Kidney epithelial cell (primary cell): ENCODE measurements around the gene KIF5A. TPM values are rescaled to one million over a fixed set of nuclear protein-coding genes. Genes with fewer than 3 reads are reported as not detected.

ENCODE experiments used
- DNase-seq: peaks from one replicate; pipeline ENCODE4 v3.0.0-alpha.2; 2010; ENCODE audit warnings: low read depth
- H3K27me3 ChIP-seq: 2 replicates; pipeline ENCODE4 v1.6.0; 2011; ENCODE audit warnings: low read length; ENCODE audit not compliant: control insufficient read depth, insufficient read depth
- H3K36me3 ChIP-seq: 2 replicates; pipeline ENCODE4 v1.5.1; 2011; ENCODE audit warnings: low read length; ENCODE audit not compliant: control insufficient read depth, insufficient read depth
- H3K4me3 ChIP-seq: 2 replicates; pipeline ENCODE4 v1.5.1; 2011; ENCODE audit warnings: low read depth, mild to moderate bottlenecking, control low read depth, low read length
- CTCF ChIP-seq: IDR thresholded peaks from 2 replicates; pipeline ENCODE4 v1.5.1; 2011; ENCODE audit warnings: mild to moderate bottlenecking, moderate library complexity, low read length, control low read depth, inconsistent platforms; ENCODE audit not compliant: insufficient read depth, poor library complexity, severe bottlenecking
- total RNA-seq: library from RNA; depleted of rRNA; stranded (reverse); fragments of >200 nt; gene quantifications from 2 replicates; pipeline ENCODE4 v1.2.3, GENCODE V29; 2015

KIF5A gene
- total RNA-seq, 1 donor from 2014 or later, result 1.9 TPM

DNA sequence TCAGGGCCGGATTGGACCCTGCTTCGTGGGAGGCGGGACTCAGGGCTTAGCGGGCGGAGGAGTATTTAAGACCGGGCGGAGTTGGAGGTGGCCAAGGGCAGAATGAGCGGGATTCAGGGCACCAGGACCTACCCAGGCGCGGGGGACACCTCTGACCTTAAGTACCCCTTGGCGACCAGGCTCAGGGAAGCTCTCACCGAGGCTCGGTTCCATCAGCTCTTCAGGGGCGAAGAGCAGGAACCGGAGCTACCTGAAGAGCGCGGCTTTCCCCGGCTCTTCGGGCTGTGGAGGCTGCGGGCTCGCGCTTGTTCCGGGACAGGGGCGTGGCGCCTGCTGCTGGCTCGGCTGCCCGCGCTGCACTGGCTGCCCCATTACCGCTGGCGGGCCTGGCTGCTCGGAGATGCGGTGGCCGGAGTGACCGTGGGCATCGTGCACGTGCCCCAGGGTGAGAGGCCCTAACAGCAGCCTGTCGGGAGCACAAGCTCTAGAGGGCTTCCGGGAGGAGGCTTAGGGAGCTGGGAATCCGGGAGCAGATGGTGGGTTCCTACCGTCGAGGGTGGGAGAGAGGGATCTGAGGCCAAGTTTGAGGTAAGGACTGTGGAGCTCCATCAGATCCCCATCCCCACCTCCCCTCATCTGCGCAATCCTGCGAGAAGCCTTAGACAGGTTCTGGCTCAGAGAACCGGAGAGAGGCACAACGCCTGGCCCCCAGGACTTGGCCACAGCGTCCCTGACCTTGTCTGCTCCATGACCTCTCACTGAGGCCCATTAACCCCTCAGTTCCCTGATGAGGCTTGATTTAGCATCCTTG, 69.8 kb downstream of the KIF5A start:
- Histone ChIP-seq H3K36me3 (no peaks in the 10 kb centered on the region), H3K4me3 (no peak overlapping the region), H3K27me3 (peaks cover 62% of the 10 kb centered on the region)
- no peak for DNase-seq
- no peak for TF ChIP-seq CTCF

DNA sequence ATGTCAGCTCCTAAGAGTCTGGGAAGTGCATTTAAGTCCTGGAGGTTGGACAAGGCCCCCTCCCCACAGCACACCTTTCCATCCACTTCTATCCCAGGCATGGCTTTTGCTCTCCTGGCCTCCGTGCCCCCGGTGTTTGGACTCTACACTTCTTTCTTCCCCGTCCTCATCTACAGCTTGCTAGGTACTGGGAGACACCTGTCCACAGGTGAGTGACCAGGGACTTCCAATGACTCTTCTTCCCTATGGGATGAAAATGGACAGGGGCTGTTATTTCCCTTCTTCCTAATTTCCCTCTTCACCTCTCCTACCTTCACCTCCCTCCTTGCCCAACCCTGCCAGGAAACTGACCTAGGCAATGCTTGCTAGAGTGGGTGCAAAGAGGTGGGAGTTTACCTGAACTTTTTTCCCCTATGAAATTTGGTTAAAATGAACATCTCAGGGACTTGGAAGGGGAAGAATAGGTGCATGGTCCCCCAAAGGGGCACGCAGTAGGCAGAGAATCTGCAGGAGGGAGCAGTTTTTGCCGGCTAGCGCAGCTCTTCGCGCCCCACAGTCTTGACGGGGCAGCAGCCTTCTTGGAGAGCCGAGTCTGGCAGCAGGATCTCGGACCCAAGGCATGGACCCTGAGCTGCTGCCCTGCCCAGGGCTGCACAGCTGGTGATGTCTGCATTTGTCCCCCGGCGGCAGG, 70.5 kb downstream of the KIF5A start:
- no peak for TF ChIP-seq CTCF
- H3K36me3 ChIP-seq, result no peaks in the 10 kb centered on the region
- H3K27me3 ChIP-seq, result peaks cover 70% of the 10 kb centered on the region
- no peak for DNase-seq
- H3K4me3 ChIP-seq, result no peak overlapping the region

GRCh38 chr12:57620936-57621496, 71.2 kb downstream of the KIF5A start:
- Histone ChIP-seq H3K27me3 (peaks cover 74% of the 10 kb centered on the region), H3K4me3 (no peak overlapping the region), H3K36me3 (no peaks in the 10 kb centered on the region)
- no peak for DNase-seq
- TF ChIP-seq CTCF, result no peak

- Histone ChIP-seq H3K36me3 (no peaks in the 10 kb centered on the region), H3K4me3 (no peak overlapping the region), H3K27me3 (peaks cover 80% of the 10 kb centered on the region)
- TF ChIP-seq CTCF, result peak; percentile 90
- DNase-seq, result no peak
Measured at GRCh38 chr12:57621497-57622292, 71.9 kb downstream of the KIF5A start.

DNA sequence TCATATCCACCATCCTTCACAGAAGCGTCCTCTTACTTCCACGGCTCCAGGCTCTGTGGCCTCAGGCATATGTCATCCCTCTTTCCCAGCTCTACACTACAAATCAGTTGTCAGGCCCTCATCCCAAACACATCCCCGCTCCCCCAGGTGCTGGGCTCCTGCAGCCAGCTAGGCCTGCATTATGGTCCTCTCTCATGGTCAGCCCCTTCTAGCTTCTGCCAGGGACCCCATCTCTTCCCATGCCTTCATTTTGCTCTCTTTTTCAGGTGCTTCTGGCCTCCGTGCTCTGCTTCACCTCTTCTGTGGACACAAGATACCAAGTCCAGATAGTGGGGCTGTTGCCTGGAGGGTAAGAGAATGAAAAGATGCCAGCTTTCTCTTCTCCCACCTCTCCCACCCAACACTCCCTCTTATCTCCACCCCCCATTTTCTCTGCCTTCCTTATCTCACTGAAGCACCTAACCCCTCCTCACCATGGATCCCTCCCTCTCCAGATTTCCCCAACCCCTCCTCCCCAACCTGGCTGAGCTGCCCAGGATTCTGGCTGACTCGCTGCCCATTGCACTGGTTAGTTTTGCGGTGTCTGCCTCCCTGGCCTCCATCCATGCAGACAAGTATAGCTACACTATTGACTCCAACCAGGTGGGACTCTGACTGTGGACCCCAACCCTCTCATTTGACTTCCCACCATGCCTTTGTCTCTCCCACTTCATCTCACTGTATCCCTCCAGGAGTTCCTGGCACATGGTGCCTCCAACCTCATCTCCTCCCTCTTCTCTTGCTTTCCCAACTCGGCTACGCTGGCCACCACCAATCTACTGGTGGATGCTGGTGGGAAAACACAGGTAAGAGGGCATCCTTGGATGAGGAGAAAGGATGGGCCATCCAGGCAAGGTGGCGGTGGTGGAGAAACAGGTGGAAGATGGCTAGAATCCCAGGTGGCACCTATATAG, 72.7 kb downstream of the KIF5A start:
- DNase-seq, result no peak
- Histone ChIP-seq H3K27me3 (peaks cover 89% of the 10 kb centered on the region), H3K36me3 (no peaks in the 10 kb centered on the region), H3K4me3 (no peak overlapping the region)
- TF ChIP-seq CTCF, result no peak
